Loucy (cell line): ENCODE measurements around the gene LHX4.

Experiments used
- H2AFZ ChIP-seq: fragments of 200-600 bp; sonication (generic); 2 replicates; pipeline ENCODE4 v1.6.0; 2016; ENCODE audit warnings: antibody characterized with exemption, mild to moderate bottlenecking, low read length, moderate library complexity
- H3F3A ChIP-seq: fragments of 200-600 bp; 2 replicates; pipeline ENCODE4 v1.6.0; 2016; ENCODE audit warnings: antibody characterized with exemption, low read depth, mild to moderate bottlenecking
- H3K27me3 ChIP-seq: fragments of 200-600 bp; sonication (generic); 2 replicates; pipeline ENCODE4 v1.6.1; 2014; ENCODE audit warnings: low read length, mild to moderate bottlenecking; ENCODE audit not compliant: insufficient read depth, poor library complexity, severe bottlenecking
- H3K36me3 ChIP-seq: fragments of 200-600 bp; sonication (generic); 2 replicates; pipeline ENCODE4 v1.6.1; 2016; ENCODE audit warnings: low read length; ENCODE audit not compliant: insufficient read depth
- H3K4me1 ChIP-seq: fragments of 200-600 bp; sonication (generic); 2 replicates; pipeline ENCODE4 v1.5.1; 2014; ENCODE audit warnings: low read length, mild to moderate bottlenecking; ENCODE audit not compliant: insufficient read depth, poor library complexity, severe bottlenecking
- H3K4me2 ChIP-seq: fragments of 200-600 bp; sonication (generic); 2 replicates; pipeline ENCODE4 v1.6.0; 2014; ENCODE audit warnings: antibody characterized with exemption, low read length, low read depth, mild to moderate bottlenecking; ENCODE audit not compliant: poor library complexity, severe bottlenecking
- H3K4me3 ChIP-seq: fragments of 200-600 bp; sonication (generic); 2 replicates; pipeline ENCODE4 v1.5.1; 2014; ENCODE audit warnings: low read length, mild to moderate bottlenecking, mixed read lengths; ENCODE audit not compliant: poor library complexity, severe bottlenecking
- H3K79me2 ChIP-seq: fragments of 200-600 bp; sonication (generic); 2 replicates; pipeline ENCODE4 v1.6.1; 2014; ENCODE audit warnings: low read length; ENCODE audit not compliant: insufficient read depth
- H3K9ac ChIP-seq: fragments of 200-600 bp; sonication (generic); 2 replicates; pipeline ENCODE4 v1.6.0; 2014; ENCODE audit warnings: mild to moderate bottlenecking, low read depth, low read length, moderate library complexity; ENCODE audit not compliant: poor library complexity, severe bottlenecking
- H3K9me2 ChIP-seq: fragments of 200-600 bp; sonication (generic); replicated peaks from 2 replicates; pipeline ENCODE4 v1.6.1; 2016; ENCODE audit warnings: low read depth, low read length, mixed read lengths
- H3K9me3 ChIP-seq: fragments of 200-600 bp; sonication (generic); 2 replicates; pipeline ENCODE4 v1.6.1; 2014; ENCODE audit warnings: mild to moderate bottlenecking, antibody characterized with exemption, low read length, low read depth; ENCODE audit not compliant: insufficient read depth
- H4K20me1 ChIP-seq: fragments of 200-600 bp; sonication (generic); 2 replicates; pipeline ENCODE4 v1.6.0; 2014; ENCODE audit warnings: antibody characterized with exemption, low read length, mild to moderate bottlenecking; ENCODE audit not compliant: insufficient read depth, poor library complexity, severe bottlenecking
- CTCF ChIP-seq: fragments of 200-600 bp; sonication (generic); conservative IDR thresholded peaks from 2 replicates; pipeline ENCODE4 v1.5.1; 2014; ENCODE audit warnings: mild to moderate bottlenecking, antibody characterized with exemption, low read length
- EZH2phosphoT487 ChIP-seq: fragments of 200-600 bp; IDR thresholded peaks from 2 replicates; pipeline ENCODE4 v1.6.1; 2018; ENCODE audit warnings: antibody characterized with exemption, mild to moderate bottlenecking, moderate library complexity, borderline replicate concordance

The LHX4 gene

GRCh38 chr1:180195916-180196315 is 34.1 kb upstream of the LHX4 start:
- Histone ChIP-seq H3F3A (no peaks in the 10 kb centered on the region), H4K20me1 (no peaks in the 10 kb centered on the region), H3K4me3 (peak overlapping the region; percentile 63), H3K9me2 (no peaks in the 10 kb centered on the region), H3K27me3 (no peaks in the 10 kb centered on the region), H3K9ac (peak overlapping the region; percentile 86), H3K36me3 (peaks cover 31% of the 10 kb centered on the region), H3K79me2 (peaks cover 76% of the 10 kb centered on the region), H3K4me2 (peak overlapping the region; percentile 76), H2AFZ (no peak overlapping the region), H3K9me3 (no peaks in the 10 kb centered on the region), H3K4me1 (peaks cover 71% of the 10 kb centered on the region)
- TF ChIP-seq EZH2phosphoT487 = no peak
- no peak for TF ChIP-seq CTCF

GRCh38 chr1:180196436-180197003 is 33.5 kb upstream of the LHX4 start:
- H3F3A ChIP-seq = no peaks in the 10 kb centered on the region
- H3K4me1 ChIP-seq = peaks cover 65% of the 10 kb centered on the region
- H3K79me2 ChIP-seq = peaks cover 70% of the 10 kb centered on the region
- TF ChIP-seq EZH2phosphoT487 = no peak
- TF ChIP-seq CTCF = no peak
- no peaks in the 10 kb centered on the region for H3K9me3 ChIP-seq
- H2AFZ ChIP-seq = no peak overlapping the region
- peaks cover 30% of the 10 kb centered on the region; the same call in 1 of the 2 replicates for H3K36me3 ChIP-seq
- no peaks in the 10 kb centered on the region for H3K27me3 ChIP-seq
- H3K9ac ChIP-seq = peak overlapping the region; percentile 86
- H3K4me2 ChIP-seq = peak overlapping the region; percentile 76
- no peaks in the 10 kb centered on the region for H4K20me1 ChIP-seq
- peak overlapping the region; percentile 63 for H3K4me3 ChIP-seq
- no peaks in the 10 kb centered on the region for H3K9me2 ChIP-seq

GRCh38 chr1:180197231-180197630 is 32.8 kb upstream of the LHX4 start:
- Histone ChIP-seq H3K4me3 (peak overlapping the region; percentile 44), H3K36me3 (peaks cover 30% of the 10 kb centered on the region; the same call in 1 of the 2 replicates), H3K9me3 (no peaks in the 10 kb centered on the region), H3K4me1 (peaks cover 59% of the 10 kb centered on the region), H3K9me2 (no peaks in the 10 kb centered on the region), H3K79me2 (peaks cover 67% of the 10 kb centered on the region), H3K9ac (peak overlapping the region; percentile 53), H4K20me1 (no peaks in the 10 kb centered on the region), H3K4me2 (peak overlapping the region; percentile 76), H3K27me3 (no peaks in the 10 kb centered on the region), H2AFZ (no peak overlapping the region), H3F3A (no peaks in the 10 kb centered on the region)
- TF ChIP-seq EZH2phosphoT487 = no peak
- TF ChIP-seq CTCF = no peak
